ENCODE results near the gene PEPD. TPM values are rescaled to one million over a fixed set of nuclear protein-coding genes. Genes with fewer than 3 reads are reported as not detected.

Gene PEPD
- total and polyA plus RNA-seq, 2 experiments from 2014 or later: 141 to 175 TPM

GRCh38 chr19:33400856-33401682 lies 120.5 kb downstream of the PEPD start:
- H3K9me2 ChIP-seq (replicated peaks; ENCODE audit: insufficient read depth): no peaks in the 10 kb centered on the region
- no peak for DNase-seq (ENCODE audit: low spot score)
- WGBS (ENCODE audit: low lambda C conversion rate, missing lambda C conversion rate): 86% methylated on average over 24 of the region's 24 CpGs
- H3K4me1 ChIP-seq (ENCODE audit: insufficient read depth): peaks cover 34% of the 10 kb centered on the region
- H3K4me3 ChIP-seq: no peak overlapping the region
- no peak overlapping the region for H3K27ac ChIP-seq
- H3K36me3 ChIP-seq (replicated peaks; ENCODE audit: insufficient read depth, low read depth): no peaks in the 10 kb centered on the region
- no peaks in the 10 kb centered on the region for H3K79me2 ChIP-seq
- H4K20me1 ChIP-seq (ENCODE audit: insufficient read depth, poor library complexity, severe bottlenecking): no peaks in the 10 kb centered on the region
- H3K4me2 ChIP-seq: no peak overlapping the region
- no peaks in the 10 kb centered on the region for H3K9me3 ChIP-seq (ENCODE audit: low read depth)
- no peaks in the 10 kb centered on the region for H3K27me3 ChIP-seq
- no peak overlapping the region for H2AFZ ChIP-seq
- TF ChIP-seq EZH2phosphoT487 (IDR thresholded peaks at IDR 0.05; ENCODE audit: low read depth, severe bottlenecking, unreplicated experiment) (no peak), CTCF (IDR thresholded peaks at IDR 0.05; ENCODE audit: poor library complexity) (no peak), EZH2 (IDR thresholded peaks at IDR 0.05; ENCODE audit: borderline replicate concordance) (no peak)

- H3K27ac ChIP-seq: no peak overlapping the region
- no peak overlapping the region for H3K4me2 ChIP-seq
- no peaks in the 10 kb centered on the region for H3K27me3 ChIP-seq
- H3K4me1 ChIP-seq (ENCODE audit: insufficient read depth): peaks cover 29% of the 10 kb centered on the region
- H3K4me3 ChIP-seq: no peak overlapping the region
- no peaks in the 10 kb centered on the region for H3K36me3 ChIP-seq (replicated peaks; ENCODE audit: insufficient read depth, low read depth)
- H3K9me2 ChIP-seq (replicated peaks; ENCODE audit: insufficient read depth): no peaks in the 10 kb centered on the region
- H3K9me3 ChIP-seq (ENCODE audit: low read depth): no peaks in the 10 kb centered on the region
- no peaks in the 10 kb centered on the region for H3K79me2 ChIP-seq
- no peak for TF ChIP-seq CTCF (IDR thresholded peaks at IDR 0.05; ENCODE audit: poor library complexity)
- no peak for TF ChIP-seq EZH2 (IDR thresholded peaks at IDR 0.05; ENCODE audit: borderline replicate concordance)
- TF ChIP-seq EZH2phosphoT487 (IDR thresholded peaks at IDR 0.05; ENCODE audit: low read depth, severe bottlenecking, unreplicated experiment): no peak
- WGBS (ENCODE audit: low lambda C conversion rate, missing lambda C conversion rate): 85% methylated on average over 22 of the region's 22 CpGs
- DNase-seq (ENCODE audit: low spot score): no peak
- no peak overlapping the region for H2AFZ ChIP-seq
- H4K20me1 ChIP-seq (ENCODE audit: insufficient read depth, poor library complexity, severe bottlenecking): no peaks in the 10 kb centered on the region
These were observed 121.6 kb downstream of the PEPD start for GRCh38 chr19:33399745-33400681.

- Histone ChIP-seq H4K20me1 (ENCODE audit: insufficient read depth, poor library complexity, severe bottlenecking) (no peaks in the 10 kb centered on the region), H3K79me2 (no peaks in the 10 kb centered on the region), H3K4me2 (no peak overlapping the region), H3K27ac (no peak overlapping the region), H3K4me1 (ENCODE audit: insufficient read depth) (peaks cover 22% of the 10 kb centered on the region), H3K4me3 (no peak overlapping the region), H2AFZ (no peak overlapping the region), H3K27me3 (no peaks in the 10 kb centered on the region), H3K9me2 (replicated peaks; ENCODE audit: insufficient read depth) (no peaks in the 10 kb centered on the region), H3K36me3 (replicated peaks; ENCODE audit: insufficient read depth, low read depth) (no peaks in the 10 kb centered on the region), H3K9me3 (ENCODE audit: low read depth) (no peaks in the 10 kb centered on the region)
- TF ChIP-seq EZH2 (IDR thresholded peaks at IDR 0.05; ENCODE audit: borderline replicate concordance) (no peak), CTCF (IDR thresholded peaks at IDR 0.05; ENCODE audit: poor library complexity) (no peak), EZH2phosphoT487 (IDR thresholded peaks at IDR 0.05; ENCODE audit: low read depth, severe bottlenecking, unreplicated experiment) (no peak)
- 95% methylated on average over 28 of the region's 28 CpGs for WGBS (ENCODE audit: low lambda C conversion rate, missing lambda C conversion rate)
- no peak for DNase-seq (ENCODE audit: low spot score)
These were observed 122.4 kb downstream of the PEPD start for GRCh38 chr19:33399081-33399744.

All from hepatocyte (in vitro differentiated cells).